Measurements from ENCODE around the gene C5orf22. TPM values are rescaled to one million over a fixed set of nuclear protein-coding genes. Genes with fewer than 3 reads are reported as not detected.
A peak's percentile ranks its signal among the peaks of the same experiment; 100 is the strongest.

The C5orf22 gene
- total RNA-seq, 1 donor from 2014 or later = 17.2 TPM

- DNase-seq (ENCODE audit: low spot score) = no peak
- Mint-ChIP-seq H3K9me3 (ENCODE audit: low read depth) (no peaks in the 10 kb centered on the region), H3K36me3 (ENCODE audit: low read depth) (no peaks in the 10 kb centered on the region), H3K27ac (ENCODE audit: unreplicated experiment) (no peak overlapping the region), H3K4me3 (ENCODE audit: unreplicated experiment) (no peak overlapping the region), H3K4me1 (ENCODE audit: low read depth) (no peaks in the 10 kb centered on the region), H3K27me3 (ENCODE audit: low read depth) (peaks cover 23% of the 10 kb centered on the region)
- TF ChIP-seq CTCF (IDR thresholded peaks at IDR 0.05) = no peak
Measured at GRCh38 chr5:31574772-31575171, 42.7 kb downstream of the C5orf22 start.

GRCh38 chr5:31577438-31577837 is 45.3 kb downstream of the C5orf22 start:
- Mint-ChIP-seq H3K4me1 (ENCODE audit: low read depth) (no peaks in the 10 kb centered on the region), H3K27ac (ENCODE audit: unreplicated experiment) (no peak overlapping the region), H3K36me3 (ENCODE audit: low read depth) (no peaks in the 10 kb centered on the region), H3K4me3 (ENCODE audit: unreplicated experiment) (no peak overlapping the region), H3K9me3 (ENCODE audit: low read depth) (no peaks in the 10 kb centered on the region), H3K27me3 (ENCODE audit: low read depth) (peaks cover 28% of the 10 kb centered on the region)
- no peak for DNase-seq (ENCODE audit: low spot score)
- TF ChIP-seq CTCF (IDR thresholded peaks at IDR 0.05) = no peak

- no peak overlapping the region for H3K4me3 Mint-ChIP-seq (ENCODE audit: unreplicated experiment)
- H3K27ac Mint-ChIP-seq (ENCODE audit: unreplicated experiment) = no peak overlapping the region
- no peak for TF ChIP-seq CTCF (IDR thresholded peaks at IDR 0.05)
- DNase-seq (ENCODE audit: low spot score) = no peak
- H3K36me3 Mint-ChIP-seq (ENCODE audit: low read depth) = no peaks in the 10 kb centered on the region
- no peaks in the 10 kb centered on the region for H3K4me1 Mint-ChIP-seq (ENCODE audit: low read depth)
- no peaks in the 10 kb centered on the region for H3K9me3 Mint-ChIP-seq (ENCODE audit: low read depth)
- H3K27me3 Mint-ChIP-seq (ENCODE audit: low read depth) = peaks cover 28% of the 10 kb centered on the region
Measured at GRCh38 chr5:31579558-31579957, 47.5 kb downstream of the C5orf22 start.

GRCh38 chr5:31581498-31582099 is 49.5 kb downstream of the C5orf22 start:
- H3K27ac Mint-ChIP-seq (ENCODE audit: unreplicated experiment) = no peak overlapping the region
- H3K36me3 Mint-ChIP-seq (ENCODE audit: low read depth) = no peaks in the 10 kb centered on the region
- peaks cover 8% of the 10 kb centered on the region for H3K4me1 Mint-ChIP-seq (ENCODE audit: low read depth)
- no peak overlapping the region for H3K4me3 Mint-ChIP-seq (ENCODE audit: unreplicated experiment)
- peak; percentile 91 for TF ChIP-seq CTCF (IDR thresholded peaks at IDR 0.05)
- H3K27me3 Mint-ChIP-seq (ENCODE audit: low read depth) = peaks cover 19% of the 10 kb centered on the region
- no peak for DNase-seq (ENCODE audit: low spot score)
- peaks cover 7% of the 10 kb centered on the region for H3K9me3 Mint-ChIP-seq (ENCODE audit: low read depth)

- H3K4me3 Mint-ChIP-seq (ENCODE audit: unreplicated experiment) = no peak overlapping the region
- H3K9me3 Mint-ChIP-seq (ENCODE audit: low read depth) = peaks cover 7% of the 10 kb centered on the region
- no peak for TF ChIP-seq CTCF (IDR thresholded peaks at IDR 0.05)
- peaks cover 10% of the 10 kb centered on the region for H3K27me3 Mint-ChIP-seq (ENCODE audit: low read depth)
- peaks cover 8% of the 10 kb centered on the region for H3K4me1 Mint-ChIP-seq (ENCODE audit: low read depth)
- no peak overlapping the region for H3K27ac Mint-ChIP-seq (ENCODE audit: unreplicated experiment)
- H3K36me3 Mint-ChIP-seq (ENCODE audit: low read depth) = no peaks in the 10 kb centered on the region
- no peak for DNase-seq (ENCODE audit: low spot score)
Measured at GRCh38 chr5:31583129-31583528, 51.0 kb downstream of the C5orf22 start.
